Trophoblast cell (in vitro differentiated cells and primary cell): Measurements from ENCODE around the gene MUC22.
A peak's percentile ranks its signal among the peaks of the same experiment; 100 is the strongest.

Source experiments
- DNase-seq, 2 donors: peaks; one replicate each; pipeline ENCODE4 v3.0.0-alpha.2; 2016
- H2AFZ ChIP-seq: 2 replicates; pipeline ENCODE4 v1.6.1; 2013; ENCODE audit warnings: low read length, moderate library complexity, mild to moderate bottlenecking; ENCODE audit not compliant: insufficient read depth, poor library complexity
- H2AK5ac ChIP-seq: 2 replicates; pipeline ENCODE4 v1.6.1; 2013; ENCODE audit warnings: mild to moderate bottlenecking, low read length
- H2BK120ac ChIP-seq: 2 replicates; pipeline ENCODE4 v1.6.1; 2013; ENCODE audit warnings: low read length, mild to moderate bottlenecking, moderate library complexity; ENCODE audit not compliant: insufficient read depth, poor library complexity
- H2BK12ac ChIP-seq: 2 replicates; pipeline ENCODE4 v1.6.1; 2013; ENCODE audit warnings: mild to moderate bottlenecking, low read length, moderate library complexity
- H2BK5ac ChIP-seq: 2 replicates; pipeline ENCODE4 v1.6.1; 2013; ENCODE audit warnings: low read length, low read depth, moderate library complexity, mild to moderate bottlenecking; ENCODE audit not compliant: poor library complexity
- H3K14ac ChIP-seq: 2 replicates; pipeline ENCODE4 v1.6.1; 2013; ENCODE audit warnings: mild to moderate bottlenecking, low read length
- H3K18ac ChIP-seq: 2 replicates; pipeline ENCODE4 v1.6.1; 2013; ENCODE audit warnings: mild to moderate bottlenecking, low read length
- H3K23ac ChIP-seq: 2 replicates; pipeline ENCODE4 v1.6.1; 2013; ENCODE audit warnings: low read length
- H3K27ac ChIP-seq: 2 replicates; pipeline ENCODE4 v1.5.1; 2013; ENCODE audit warnings: low read depth, mild to moderate bottlenecking, inconsistent platforms, low read length, moderate library complexity
- H3K27me3 ChIP-seq: 2 replicates; pipeline ENCODE4 v1.6.1; 2013; ENCODE audit warnings: inconsistent platforms, mild to moderate bottlenecking, low read length, moderate library complexity; ENCODE audit not compliant: insufficient read depth
- H3K36me3 ChIP-seq, 2 experiments: 1 replicate in 1 of 2; 2 replicates in 1 of 2; pipeline ENCODE4 v1.6.1; 2013; ENCODE audit warnings: low read length in 2 of 2, mild to moderate bottlenecking in 2 of 2, moderate library complexity in 1 of 2; ENCODE audit not compliant: insufficient read depth in 2 of 2, control insufficient read depth in 1 of 2
- H3K4ac ChIP-seq: 2 replicates; pipeline ENCODE4 v1.6.1; 2013; ENCODE audit warnings: low read depth, mild to moderate bottlenecking, low read length, moderate library complexity
- H3K4me1 ChIP-seq, 2 experiments: 1 replicate in 1 of 2; 2 replicates in 1 of 2; pipeline ENCODE4 v1.6.1; 2013; ENCODE audit warnings: low read length in 2 of 2, mild to moderate bottlenecking in 2 of 2, moderate library complexity in 1 of 2; ENCODE audit not compliant: insufficient read depth in 2 of 2, control insufficient read depth in 1 of 2
- H3K4me2 ChIP-seq: 2 replicates; pipeline ENCODE4 v1.6.1; 2013; ENCODE audit warnings: inconsistent platforms, mild to moderate bottlenecking, low read length, moderate library complexity
- H3K4me3 ChIP-seq: 2 replicates; pipeline ENCODE4 v1.5.1; 2013; ENCODE audit warnings: mild to moderate bottlenecking, low read depth, low read length, inconsistent platforms
- H3K79me1 ChIP-seq: one replicate; pipeline ENCODE4 v1.6.1; 2013; ENCODE audit warnings: low read length
- H3K79me2 ChIP-seq: 2 replicates; pipeline ENCODE4 v1.6.1; 2013; ENCODE audit warnings: low read length, mild to moderate bottlenecking; ENCODE audit not compliant: control insufficient read depth, insufficient read depth, poor library complexity
- H3K9ac ChIP-seq: 2 replicates; pipeline ENCODE4 v1.6.1; 2013; ENCODE audit warnings: mild to moderate bottlenecking, low read length
- H3K9me3 ChIP-seq: 2 replicates; pipeline ENCODE4 v1.6.1; 2013; ENCODE audit warnings: low read depth, mild to moderate bottlenecking, control low read depth, inconsistent platforms, low read length; ENCODE audit not compliant: insufficient read depth
- H4K12ac ChIP-seq: 2 replicates; pipeline ENCODE4 v1.6.1; 2013; ENCODE audit warnings: low read depth, mild to moderate bottlenecking, low read length, moderate library complexity
- H4K8ac ChIP-seq: 2 replicates; pipeline ENCODE4 v1.6.1; 2013; ENCODE audit warnings: low read depth, mild to moderate bottlenecking, low read length, moderate library complexity
- H4K91ac ChIP-seq: one replicate; pipeline ENCODE4 v1.6.1; 2013; ENCODE audit warnings: low read depth, mild to moderate bottlenecking, low read length, moderate library complexity
- WGBS: extraction: QIAGEN DNeasy Blood & Tissue Kit; methylation state at CpG from one replicate; pipeline ENCODE4 v1.1.7; 2013; ENCODE audit warnings: missing lambda C conversion rate; ENCODE audit not compliant: insufficient read length, insufficient coverage; ENCODE audit errors: extremely low coverage; 5-methylcytosine and 5-hydroxymethylcytosine counted together

MUC22 gene

GRCh38 chr6:31074401-31074800 is 64.1 kb downstream of the MUC22 start:
- no peak overlapping the region for H3K4me3 ChIP-seq
- WGBS, result no CpG with 5 or more reads among the region's 4 CpGs
- DNase-seq, result peak in 1 of 2 donors; percentile 48
- H3K18ac ChIP-seq, result no peak overlapping the region
- H2AFZ ChIP-seq, result no peak overlapping the region
- H4K91ac ChIP-seq, result no peak overlapping the region
- H3K4ac ChIP-seq, result no peak overlapping the region
- H3K9me3 ChIP-seq, result no peaks in the 10 kb centered on the region
- no peaks in the 10 kb centered on the region for H3K27me3 ChIP-seq
- H4K12ac ChIP-seq, result no peak overlapping the region
- no peak overlapping the region for H3K4me2 ChIP-seq
- H3K23ac ChIP-seq, result no peak overlapping the region
- no peak overlapping the region for H2BK5ac ChIP-seq
- H3K36me3 ChIP-seq, result no peaks in the 10 kb centered on the region
- H3K14ac ChIP-seq, result no peak overlapping the region
- H3K79me1 ChIP-seq, result peaks cover 2% of the 10 kb centered on the region
- no peak overlapping the region for H2BK120ac ChIP-seq
- no peak overlapping the region for H2BK12ac ChIP-seq
- H4K8ac ChIP-seq, result no peak overlapping the region
- no peaks in the 10 kb centered on the region for H3K79me2 ChIP-seq
- no peak overlapping the region for H3K9ac ChIP-seq
- H2AK5ac ChIP-seq, result no peak overlapping the region
- peaks cover 3 to 5% of the 10 kb centered on the region in 2 experiments for H3K4me1 ChIP-seq
- H3K27ac ChIP-seq, result no peak overlapping the region

- Histone ChIP-seq H2AK5ac (no peak overlapping the region), H3K79me2 (no peaks in the 10 kb centered on the region), H4K91ac (no peak overlapping the region), H3K14ac (no peak overlapping the region), H3K4me3 (no peak overlapping the region), H3K18ac (no peak overlapping the region), H2BK12ac (peak overlapping the region; percentile 2), H3K27me3 (no peaks in the 10 kb centered on the region), H3K4me2 (no peak overlapping the region), H3K9me3 (no peaks in the 10 kb centered on the region), H2BK5ac (no peak overlapping the region), H3K9ac (no peak overlapping the region), H3K36me3 (no peaks in the 10 kb centered on the region), H3K4me1 (peaks cover 3 to 6% of the 10 kb centered on the region in 2 experiments), H3K27ac (no peak overlapping the region), H4K12ac (no peak overlapping the region), H3K23ac (no peak overlapping the region), H3K4ac (no peak overlapping the region), H2AFZ (no peak overlapping the region), H2BK120ac (peak overlapping the region; percentile 17), H3K79me1 (peaks cover 2% of the 10 kb centered on the region), H4K8ac (no peak overlapping the region)
- DNase-seq, result no peak
- no CpG with 5 or more reads among the region's 1 CpG for WGBS
Observed at GRCh38 chr6:31075528-31075927, 65.3 kb downstream of the MUC22 start.

- no peaks in the 10 kb centered on the region for H3K27me3 ChIP-seq
- no peak overlapping the region for H2AK5ac ChIP-seq
- H2BK12ac ChIP-seq, result peak overlapping the region; percentile 86
- H3K9me3 ChIP-seq, result no peaks in the 10 kb centered on the region
- no peaks in the 10 kb centered on the region for H3K36me3 ChIP-seq
- peaks cover 3 to 6% of the 10 kb centered on the region in 2 experiments for H3K4me1 ChIP-seq
- WGBS, result no CpG with 5 or more reads among the region's 4 CpGs
- no peak overlapping the region for H4K12ac ChIP-seq
- no peak overlapping the region for H4K8ac ChIP-seq
- H3K4me2 ChIP-seq, result no peak overlapping the region
- no peak overlapping the region for H3K4ac ChIP-seq
- H2BK120ac ChIP-seq, result peak overlapping the region; percentile 39
- no peak overlapping the region for H3K14ac ChIP-seq
- peak overlapping the region; percentile 67 for H4K91ac ChIP-seq
- no peak overlapping the region for H3K27ac ChIP-seq
- H3K79me2 ChIP-seq, result no peaks in the 10 kb centered on the region
- H3K23ac ChIP-seq, result no peak overlapping the region
- H2BK5ac ChIP-seq, result peak overlapping the region; percentile 29
- no peak overlapping the region for H3K4me3 ChIP-seq
- no peak overlapping the region for H3K18ac ChIP-seq
- H3K9ac ChIP-seq, result no peak overlapping the region
- H2AFZ ChIP-seq, result no peak overlapping the region
- peaks cover 2% of the 10 kb centered on the region for H3K79me1 ChIP-seq
- no peak for DNase-seq
Observed at GRCh38 chr6:31076611-31077010, 66.3 kb downstream of the MUC22 start.

- Histone ChIP-seq H3K27me3 (no peaks in the 10 kb centered on the region), H2BK12ac (no peak overlapping the region), H3K9me3 (no peaks in the 10 kb centered on the region), H4K8ac (no peak overlapping the region), H3K14ac (no peak overlapping the region), H3K18ac (no peak overlapping the region), H3K79me1 (peaks cover 2% of the 10 kb centered on the region), H3K4me3 (no peak overlapping the region), H3K4ac (no peak overlapping the region), H3K27ac (no peak overlapping the region), H4K91ac (no peak overlapping the region), H2BK5ac (no peak overlapping the region), H2BK120ac (no peak overlapping the region), H3K9ac (no peak overlapping the region), H3K4me2 (no peak overlapping the region), H3K4me1 (peaks cover 3% of the 10 kb centered on the region in 2 experiments), H2AFZ (peak overlapping the region; percentile 3), H3K36me3 (no peaks in the 10 kb centered on the region), H2AK5ac (no peak overlapping the region), H4K12ac (no peak overlapping the region), H3K79me2 (no peaks in the 10 kb centered on the region), H3K23ac (no peak overlapping the region)
- peak; percentile 50 to 80 for DNase-seq
- WGBS, result no CpG with 5 or more reads among the region's 22 CpGs
Observed at GRCh38 chr6:31079656-31080261, 69.5 kb downstream of the MUC22 start.
